Measurements from ENCODE around the gene GRHL1. TPM values are rescaled to one million over a fixed set of nuclear protein-coding genes. Genes with fewer than 3 reads are reported as not detected.

The GRHL1 gene
- total and polyA plus RNA-seq, 2 of the 4 experiments (the other 2 are of a cell fraction): 0.18 to 0.21 TPM

DNA sequence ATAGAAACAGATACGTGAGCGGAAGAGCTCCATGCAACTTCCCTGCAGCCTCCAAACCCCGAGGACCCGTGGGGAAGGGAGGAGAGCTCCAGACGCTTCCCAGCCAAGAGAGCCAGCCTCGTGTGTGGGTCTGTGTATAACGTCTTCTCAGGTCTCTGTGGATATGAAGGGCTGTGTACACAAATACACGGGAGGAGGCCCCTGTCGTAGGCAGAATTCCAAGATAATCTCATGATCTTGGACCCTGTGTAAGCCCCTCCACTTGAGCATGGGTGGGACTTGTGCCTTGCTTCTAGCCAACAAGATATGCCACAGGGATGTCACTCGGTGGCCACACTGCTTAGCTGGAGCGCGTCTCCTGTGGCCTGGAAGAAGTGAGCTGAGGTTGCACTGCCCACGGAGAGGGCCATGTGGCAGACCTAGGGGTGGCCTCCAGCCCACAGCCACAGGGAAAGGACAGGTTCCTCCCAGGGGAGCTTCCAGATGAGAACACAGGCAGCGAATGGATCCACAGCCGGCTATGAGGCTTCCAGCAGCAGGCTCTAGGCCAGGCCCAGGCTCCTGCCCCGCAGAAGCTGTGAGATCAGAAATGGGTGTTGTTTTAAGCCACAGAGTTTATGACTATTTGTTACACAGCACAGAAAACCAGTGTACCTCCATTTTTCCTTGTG lies 76.3 kb downstream of the GRHL1 start:
- dilution Hi-C loops (cut with HindIII; ENCODE audit: low sequenced_read_pairs, unreplicated experiment) (no loop called here), intact Hi-C loops (cut with micrococcal nuclease) (no loop called here), in situ Hi-C loops (cut with MboI; ENCODE audit: low sequenced_read_pairs) (no loop called here)
- Histone ChIP-seq H4K20me1 (ENCODE audit: insufficient read depth, low read length) (no peaks in the 10 kb centered on the region), H3K56ac (ENCODE audit: extremely low read depth, insufficient read depth, low read length) (no peak overlapping the region), H3K27me3 (ENCODE audit: control insufficient read depth, insufficient read depth, low read length) (no peaks in the 10 kb centered on the region; the same call in 1 of the 2 replicates), H2AK9ac (replicated peaks; ENCODE audit: low read depth, low read length, poor library complexity) (no peak overlapping the region), H3K79me1 (ENCODE audit: low read depth in 1 of 2, low read length in 2 of 2) (no peaks in the 10 kb centered on the region), H3K4me3 (ENCODE audit: insufficient read depth, low read depth, low read length) (no peak overlapping the region), H3K14ac (replicated peaks; ENCODE audit: low read depth, low read length) (no peak overlapping the region), H2AFZ (replicated peaks; ENCODE audit: low read length, poor library complexity) (no peak overlapping the region), H3K36me3 (ENCODE audit: control insufficient read depth, insufficient read depth, low read length) (no peaks in the 10 kb centered on the region), H2BK120ac (ENCODE audit: low read depth, low read length) (no peak overlapping the region), H3K4me2 (ENCODE audit: low read depth, low read length) (no peak overlapping the region), H3K18ac (ENCODE audit: low read depth, low read length) (no peak overlapping the region), H3K23ac (ENCODE audit: low read depth, low read length) (no peak overlapping the region), H3K4me1 (ENCODE audit: control insufficient read depth, insufficient read depth, low read length) (no peaks in the 10 kb centered on the region; the same call in 1 of the 2 replicates), H3K9me1 (ENCODE audit: insufficient read depth, low read length) (no peaks in the 10 kb centered on the region; the same call in 1 of the 2 replicates), H3K9ac (ENCODE audit: low read depth, low read length) (no peak overlapping the region), H4K8ac (ENCODE audit: low read depth in 2 of 2, low read length in 2 of 2) (no peak overlapping the region), H2AK5ac (ENCODE audit: low read depth, low read length) (no peak overlapping the region), H2BK20ac (ENCODE audit: low read depth, low read length) (no peak overlapping the region), H4K5ac (ENCODE audit: low read depth, low read length) (no peak overlapping the region), H3K27ac (ENCODE audit: insufficient read depth, low read length) (no peak overlapping the region), H2BK15ac (ENCODE audit: low read depth, low read length) (no peak overlapping the region), H2BK5ac (ENCODE audit: low read depth, low read length, poor library complexity, severe bottlenecking) (no peak overlapping the region), H4K91ac (ENCODE audit: insufficient read depth, low read depth, low read length) (no peak overlapping the region), H3K4ac (ENCODE audit: low read depth, low read length) (no peak overlapping the region), H3K9me3 (ENCODE audit: control insufficient read depth, insufficient read depth, low read length) (peaks cover 2% of the 10 kb centered on the region; the same call in 1 of the 2 replicates)
- CTCF ChIA-PET: interaction anchor here (1.1 kb wide), 1 partner anchor 19 kb away, joined by 4 read pairs; no protein-coding TSS in a partner anchor
- POLR2A ChIA-PET (ENCODE audit: unreplicated experiment): no interaction called here
- WGBS, 2 experiments (ENCODE audit: extremely low coverage in 2 of 2, insufficient read length in 1 of 2): 80% methylated on average over 4 of the region's 16 CpGs; no CpG with 5 or more reads in 1 of the 2 experiments
- ATAC-seq (ENCODE audit: low read depth): no peak
- BruUV-seq (replicated peaks): no TSS peak
- TF ChIP-seq SMC3 (IDR thresholded peaks at IDR 0.05; ENCODE audit: low read depth, low read length): no peak
- no peak for TF ChIP-seq POLR2A (IDR thresholded peaks at IDR 0.05; ENCODE audit: low read depth, low read length)
- no peak for TF ChIP-seq CHD1 (IDR thresholded peaks at IDR 0.05; ENCODE audit: low read depth, low read length)
- no peak for TF ChIP-seq NFE2L2 (IDR thresholded peaks at IDR 0.05; ENCODE audit: low read depth, low read length)
- TF ChIP-seq, protein P1, sequence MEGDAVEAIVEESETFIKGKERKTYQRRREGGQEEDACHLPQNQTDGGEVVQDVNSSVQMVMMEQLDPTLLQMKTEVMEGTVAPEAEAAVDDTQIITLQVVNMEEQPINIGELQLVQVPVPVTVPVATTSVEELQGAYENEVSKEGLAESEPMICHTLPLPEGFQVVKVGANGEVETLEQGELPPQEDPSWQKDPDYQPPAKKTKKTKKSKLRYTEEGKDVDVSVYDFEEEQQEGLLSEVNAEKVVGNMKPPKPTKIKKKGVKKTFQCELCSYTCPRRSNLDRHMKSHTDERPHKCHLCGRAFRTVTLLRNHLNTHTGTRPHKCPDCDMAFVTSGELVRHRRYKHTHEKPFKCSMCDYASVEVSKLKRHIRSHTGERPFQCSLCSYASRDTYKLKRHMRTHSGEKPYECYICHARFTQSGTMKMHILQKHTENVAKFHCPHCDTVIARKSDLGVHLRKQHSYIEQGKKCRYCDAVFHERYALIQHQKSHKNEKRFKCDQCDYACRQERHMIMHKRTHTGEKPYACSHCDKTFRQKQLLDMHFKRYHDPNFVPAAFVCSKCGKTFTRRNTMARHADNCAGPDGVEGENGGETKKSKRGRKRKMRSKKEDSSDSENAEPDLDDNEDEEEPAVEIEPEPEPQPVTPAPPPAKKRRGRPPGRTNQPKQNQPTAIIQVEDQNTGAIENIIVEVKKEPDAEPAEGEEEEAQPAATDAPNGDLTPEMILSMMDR (conservative IDR thresholded peaks at IDR 0.05; ENCODE audit: low read depth, low read length): no peak
- TF ChIP-seq FOS (IDR thresholded peaks at IDR 0.05; ENCODE audit: low read depth, low read length): no peak
- TF ChIP-seq RFX5 (IDR thresholded peaks at IDR 0.05; ENCODE audit: low read depth, low read length): no peak
- no peak for TF ChIP-seq MAFK (IDR thresholded peaks at IDR 0.05; ENCODE audit: low read depth, low read length)
- TF ChIP-seq RAD21 (IDR thresholded peaks at IDR 0.05; ENCODE audit: low read length): no peak
- TF ChIP-seq BHLHE40 (IDR thresholded peaks at IDR 0.05; ENCODE audit: low read depth, low read length): no peak
- no peak for TF ChIP-seq MAZ (IDR thresholded peaks at IDR 0.05; ENCODE audit: borderline replicate concordance, low read depth, low read length)
- TF ChIP-seq RCOR1 (IDR thresholded peaks at IDR 0.05; ENCODE audit: insufficient replicate concordance, low read length): no peak
- no peak for TF ChIP-seq CEBPB (IDR thresholded peaks at IDR 0.05; ENCODE audit: low read depth, low read length)
- DNase-seq: no peak

All from IMR-90 (cell line).